ENCODE measurements around the gene AP2A2. TPM values are rescaled to one million over a fixed set of nuclear protein-coding genes. Genes with fewer than 3 reads are reported as not detected.

AP2A2 gene
- total RNA-seq, 2 donors from 2014 or later = 35.1 to 70.2 TPM

GRCh38 chr11:937841-938261, 12.2 kb downstream of the AP2A2 start:
- H3K9me3 ChIP-seq = no peaks in the 10 kb centered on the region
- H3K36me3 ChIP-seq = no peaks in the 10 kb centered on the region
- no peaks in the 10 kb centered on the region for H3K4me1 ChIP-seq (replicated peaks)
- TF ChIP-seq POLR2AphosphoS5 (IDR thresholded peaks at IDR 0.05) = no peak
- no peak for TF ChIP-seq POLR2A (IDR thresholded peaks at IDR 0.05)
- TF ChIP-seq CTCF (IDR thresholded peaks at IDR 0.05) = no peak
- DNase-seq (ENCODE audit: low spot score) = no peak
- H3K27ac ChIP-seq = no peak overlapping the region
- intact Hi-C loops (cut with DNase I) = no loop called here
- H3K27me3 ChIP-seq (replicated peaks; ENCODE audit: insufficient read depth) = no peaks in the 10 kb centered on the region
- H3K4me3 ChIP-seq = no peak overlapping the region
- WGBS = 73% methylated on average over 10 of the region's 10 CpGs

- no peak overlapping the region for H3K4me3 ChIP-seq
- no peak for TF ChIP-seq CTCF (IDR thresholded peaks at IDR 0.05)
- TF ChIP-seq POLR2A (IDR thresholded peaks at IDR 0.05) = no peak
- TF ChIP-seq POLR2AphosphoS5 (IDR thresholded peaks at IDR 0.05) = no peak
- H3K27ac ChIP-seq = no peak overlapping the region
- intact Hi-C loops (cut with DNase I) = no loop called here
- no peaks in the 10 kb centered on the region for H3K4me1 ChIP-seq (replicated peaks)
- no peak for DNase-seq (ENCODE audit: low spot score)
- H3K27me3 ChIP-seq (replicated peaks; ENCODE audit: insufficient read depth) = no peaks in the 10 kb centered on the region
- no peaks in the 10 kb centered on the region for H3K36me3 ChIP-seq
- no peaks in the 10 kb centered on the region for H3K9me3 ChIP-seq
- 60% methylated on average over 11 of the region's 11 CpGs for WGBS
Measured at GRCh38 chr11:940496-941135, 14.9 kb downstream of the AP2A2 start.

GRCh38 chr11:942823-943222, 17.2 kb downstream of the AP2A2 start:
- Histone ChIP-seq H3K36me3 (no peaks in the 10 kb centered on the region), H3K4me3 (no peak overlapping the region), H3K27me3 (replicated peaks; ENCODE audit: insufficient read depth) (no peaks in the 10 kb centered on the region), H3K27ac (no peak overlapping the region), H3K9me3 (no peaks in the 10 kb centered on the region), H3K4me1 (replicated peaks) (no peaks in the 10 kb centered on the region)
- TF ChIP-seq POLR2AphosphoS5 (IDR thresholded peaks at IDR 0.05) (no peak), POLR2A (IDR thresholded peaks at IDR 0.05) (no peak), CTCF (IDR thresholded peaks at IDR 0.05) (no peak)
- intact Hi-C loops (cut with DNase I) = no loop called here
- no peak for DNase-seq (ENCODE audit: low spot score)
- 45% methylated on average over 9 of the region's 9 CpGs for WGBS

- no peak overlapping the region for H3K27ac ChIP-seq
- intact Hi-C loops (cut with DNase I) = no loop called here
- no peak for TF ChIP-seq POLR2A (IDR thresholded peaks at IDR 0.05)
- no peak for TF ChIP-seq POLR2AphosphoS5 (IDR thresholded peaks at IDR 0.05)
- no peak for TF ChIP-seq CTCF (IDR thresholded peaks at IDR 0.05)
- H3K4me3 ChIP-seq = no peak overlapping the region
- no peaks in the 10 kb centered on the region for H3K36me3 ChIP-seq
- 82% methylated on average over 13 of the region's 13 CpGs for WGBS
- H3K27me3 ChIP-seq (replicated peaks; ENCODE audit: insufficient read depth) = no peaks in the 10 kb centered on the region
- no peak for DNase-seq (ENCODE audit: low spot score)
- H3K4me1 ChIP-seq (replicated peaks) = no peaks in the 10 kb centered on the region
- no peaks in the 10 kb centered on the region for H3K9me3 ChIP-seq
Measured at GRCh38 chr11:944711-945470, 19.2 kb downstream of the AP2A2 start.

- no peak overlapping the region for H3K27ac ChIP-seq
- TF ChIP-seq POLR2AphosphoS5 (IDR thresholded peaks at IDR 0.05) = no peak
- no peak for DNase-seq (ENCODE audit: low spot score)
- no peaks in the 10 kb centered on the region for H3K9me3 ChIP-seq
- no peaks in the 10 kb centered on the region for H3K27me3 ChIP-seq (replicated peaks; ENCODE audit: insufficient read depth)
- no peaks in the 10 kb centered on the region for H3K36me3 ChIP-seq
- H3K4me3 ChIP-seq = no peak overlapping the region
- intact Hi-C loops (cut with DNase I) = no loop called here
- WGBS = 62% methylated on average over 9 of the region's 9 CpGs
- no peaks in the 10 kb centered on the region for H3K4me1 ChIP-seq (replicated peaks)
Measured at GRCh38 chr11:945986-946385, 20.3 kb downstream of the AP2A2 start.

All from prostate gland (tissue), 2 donors.